ENCODE results near the gene SENP6.
"Not testable (repeated sequence)": the region's sequence is repeated elsewhere in the genome, so short reads cannot be mapped to it uniquely, and the experiment has no call there.

Gene SENP6

GRCh38 chr6:75609639-75610590 is 8.2 kb downstream of the SENP6 start:
- DNase-seq (ENCODE audit: low read depth): no peak

- no peak for DNase-seq (ENCODE audit: low read depth)
Measured at GRCh38 chr6:75611011-75611701, 9.5 kb downstream of the SENP6 start.

GRCh38 chr6:75611702-75612375 is 10.2 kb downstream of the SENP6 start:
- no peak for DNase-seq (ENCODE audit: low read depth)

GRCh38 chr6:75612434-75612833 is 10.8 kb downstream of the SENP6 start:
- no peak for DNase-seq (ENCODE audit: low read depth)

GRCh38 chr6:75613056-75613501 is 11.4 kb downstream of the SENP6 start:
- DNase-seq (ENCODE audit: low read depth): no peak

GRCh38 chr6:75618437-75618836 is 16.8 kb downstream of the SENP6 start:
- no peak for DNase-seq (ENCODE audit: low read depth)

- no peak for DNase-seq (ENCODE audit: low read depth)
Measured at GRCh38 chr6:75619230-75619899, 17.7 kb downstream of the SENP6 start.

GRCh38 chr6:75620381-75621304 is 19.0 kb downstream of the SENP6 start:
- no peak for DNase-seq (ENCODE audit: low read depth)

- DNase-seq (ENCODE audit: low read depth): no peak
Measured at GRCh38 chr6:75621846-75622245, 20.2 kb downstream of the SENP6 start.

GRCh38 chr6:75623491-75623890 is 21.8 kb downstream of the SENP6 start:
- no peak for DNase-seq (ENCODE audit: low read depth)

GRCh38 chr6:75624335-75624734 is 22.7 kb downstream of the SENP6 start:
- DNase-seq (ENCODE audit: low read depth): no peak

- DNase-seq (ENCODE audit: low read depth): no peak
Measured at GRCh38 chr6:75624988-75625387, 23.3 kb downstream of the SENP6 start.

GRCh38 chr6:75626561-75626960 is 24.9 kb downstream of the SENP6 start:
- no peak for DNase-seq (ENCODE audit: low read depth)

GRCh38 chr6:75627708-75628107 is 26.0 kb downstream of the SENP6 start:
- not testable (repeated sequence) for DNase-seq (ENCODE audit: low read depth)

- no peak for DNase-seq (ENCODE audit: low read depth)
Measured at GRCh38 chr6:75631859-75632635, 30.4 kb downstream of the SENP6 start.

- no peak for DNase-seq (ENCODE audit: low read depth)
Measured at GRCh38 chr6:75633045-75633444, 31.4 kb downstream of the SENP6 start.

- no peak for DNase-seq (ENCODE audit: low read depth)
Measured at GRCh38 chr6:75642311-75642710, 40.6 kb downstream of the SENP6 start.

GRCh38 chr6:75643173-75643572 is 41.5 kb downstream of the SENP6 start:
- no peak for DNase-seq (ENCODE audit: low read depth)

GRCh38 chr6:75656479-75656878 is 54.8 kb downstream of the SENP6 start:
- DNase-seq (ENCODE audit: low read depth): no peak

GRCh38 chr6:75657327-75657726 is 55.6 kb downstream of the SENP6 start:
- no peak for DNase-seq (ENCODE audit: low read depth)
